ENCODE data around the gene OBSCN. TPM values are rescaled to one million over a fixed set of nuclear protein-coding genes. Genes with fewer than 3 reads are reported as not detected.

The OBSCN gene
- total and polyA plus RNA-seq, 12 donors = 176 to 639 (median 407) TPM

DNA sequence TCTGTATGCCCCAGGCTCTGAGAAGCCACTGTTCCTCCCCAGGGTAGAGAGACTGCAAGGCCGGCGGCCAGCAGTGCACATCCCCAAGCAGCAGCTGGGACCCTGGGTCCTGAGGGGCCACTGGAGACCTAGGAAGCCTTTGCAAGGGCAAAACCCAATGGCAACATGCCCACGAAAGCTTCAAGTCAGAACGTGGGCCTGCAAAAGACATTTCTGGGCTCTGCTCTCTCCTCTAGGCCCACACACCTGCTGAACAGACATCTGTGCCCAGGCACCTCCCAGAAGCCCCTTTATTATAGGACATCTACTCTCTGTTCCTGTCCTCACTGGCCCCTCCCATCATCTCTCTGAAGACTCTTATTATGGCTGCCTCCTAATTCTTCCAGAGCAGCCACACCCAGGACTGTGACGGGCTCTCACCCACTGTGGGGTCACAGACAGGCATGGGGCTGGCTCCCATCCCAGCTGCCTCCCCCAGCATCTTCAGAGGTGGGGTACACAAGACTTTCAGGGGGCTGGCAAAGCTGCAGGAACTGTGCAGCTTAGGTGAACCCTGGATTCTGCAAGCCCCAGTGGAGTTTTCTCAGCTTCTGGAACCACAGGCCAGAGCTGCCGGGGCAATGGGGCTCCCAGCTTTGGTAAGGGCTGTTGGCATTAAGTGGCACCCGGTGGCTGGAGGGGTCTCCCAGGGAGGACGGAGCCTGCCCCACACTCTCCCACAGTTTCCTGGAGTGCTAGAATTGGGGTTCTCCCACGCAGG lies 186.1 kb downstream of the OBSCN start:
- peaks cover 0 to 15% (median 9%) of the 10 kb centered on the region in 9 donors for H3K4me1 ChIP-seq
- no peak for TF ChIP-seq CTCF (IDR thresholded peaks at IDR 0.05)
- peak overlapping the region in 5 of 10 donors; percentile 24 to 49 (median 29) for H3K27ac ChIP-seq
- peaks cover 0 to 68% (median 14%) of the 10 kb centered on the region in 9 donors for H3K36me3 ChIP-seq
- no peaks in the 10 kb centered on the region for H3K27me3 ChIP-seq
- ATAC-seq = peak in 4 of 8 donors; percentile 13 to 22 (median 15)
- H3K4me3 ChIP-seq = no peak overlapping the region
- no peak for DNase-seq
- WGBS, 2 donors = 78 to 84% methylated on average over 9 of the region's 9 CpGs
- intact Hi-C loops (cut with DNase I) = no loop called here
- H3K9me3 ChIP-seq = no peaks in the 10 kb centered on the region

GRCh38 chr1:228394571-228395394 lies 186.9 kb downstream of the OBSCN start:
- Histone ChIP-seq H3K36me3 (peaks cover 0 to 76% (median 14%) of the 10 kb centered on the region in 9 donors), H3K27ac (no peak overlapping the region), H3K9me3 (no peaks in the 10 kb centered on the region), H3K4me1 (peaks cover 0 to 15% (median 9%) of the 10 kb centered on the region in 9 donors), H3K27me3 (no peaks in the 10 kb centered on the region), H3K4me3 (no peak overlapping the region)
- DNase-seq (peak in 1 of 2 donors; percentile 22), ATAC-seq (peak in 1 of 8 donors; percentile 19)
- 93 to 94% methylated on average over 37 to 38 of the region's 38 CpGs for WGBS, 2 donors
- intact Hi-C loops (cut with DNase I) = no loop called here
- no peak for TF ChIP-seq CTCF (IDR thresholded peaks at IDR 0.05)

GRCh38 chr1:228396770-228397662 lies 189.2 kb downstream of the OBSCN start:
- TF ChIP-seq CTCF (IDR thresholded peaks at IDR 0.05) = no peak
- H3K4me3 ChIP-seq = no peak overlapping the region
- WGBS, 2 donors = 91% methylated on average over 21 of the region's 21 CpGs
- no peak overlapping the region for H3K27ac ChIP-seq
- no peaks in the 10 kb centered on the region for H3K9me3 ChIP-seq
- H3K27me3 ChIP-seq = no peaks in the 10 kb centered on the region
- ATAC-seq = no peak
- peaks cover 0 to 96% (median 21%) of the 10 kb centered on the region in 9 donors for H3K36me3 ChIP-seq
- intact Hi-C loops (cut with DNase I) = no loop called here
- H3K4me1 ChIP-seq = peaks cover 0 to 15% (median 9%) of the 10 kb centered on the region in 9 donors
- no peak for DNase-seq

GRCh38 chr1:228397966-228398365 lies 190.1 kb downstream of the OBSCN start:
- Histone ChIP-seq H3K4me1 (peaks cover 0 to 16% (median 9%) of the 10 kb centered on the region in 9 donors), H3K36me3 (peaks cover 0 to 97% (median 21%) of the 10 kb centered on the region in 9 donors), H3K27ac (no peak overlapping the region), H3K27me3 (no peaks in the 10 kb centered on the region), H3K9me3 (no peaks in the 10 kb centered on the region), H3K4me3 (no peak overlapping the region)
- TF ChIP-seq CTCF (IDR thresholded peaks at IDR 0.05) = no peak
- no peak for DNase-seq
- 92 to 94% methylated on average over 6 of the region's 6 CpGs for WGBS, 2 donors
- intact Hi-C loops (cut with DNase I) = no loop called here
- ATAC-seq = no peak
